ENCODE measurements around the gene ATP9A.
A peak's percentile ranks its signal among the peaks of the same experiment; 100 is the strongest.
"Not testable (repeated sequence)": the region's sequence is repeated elsewhere in the genome, so short reads cannot be mapped to it uniquely, and the experiment has no call there.

The ATP9A gene, protein sequence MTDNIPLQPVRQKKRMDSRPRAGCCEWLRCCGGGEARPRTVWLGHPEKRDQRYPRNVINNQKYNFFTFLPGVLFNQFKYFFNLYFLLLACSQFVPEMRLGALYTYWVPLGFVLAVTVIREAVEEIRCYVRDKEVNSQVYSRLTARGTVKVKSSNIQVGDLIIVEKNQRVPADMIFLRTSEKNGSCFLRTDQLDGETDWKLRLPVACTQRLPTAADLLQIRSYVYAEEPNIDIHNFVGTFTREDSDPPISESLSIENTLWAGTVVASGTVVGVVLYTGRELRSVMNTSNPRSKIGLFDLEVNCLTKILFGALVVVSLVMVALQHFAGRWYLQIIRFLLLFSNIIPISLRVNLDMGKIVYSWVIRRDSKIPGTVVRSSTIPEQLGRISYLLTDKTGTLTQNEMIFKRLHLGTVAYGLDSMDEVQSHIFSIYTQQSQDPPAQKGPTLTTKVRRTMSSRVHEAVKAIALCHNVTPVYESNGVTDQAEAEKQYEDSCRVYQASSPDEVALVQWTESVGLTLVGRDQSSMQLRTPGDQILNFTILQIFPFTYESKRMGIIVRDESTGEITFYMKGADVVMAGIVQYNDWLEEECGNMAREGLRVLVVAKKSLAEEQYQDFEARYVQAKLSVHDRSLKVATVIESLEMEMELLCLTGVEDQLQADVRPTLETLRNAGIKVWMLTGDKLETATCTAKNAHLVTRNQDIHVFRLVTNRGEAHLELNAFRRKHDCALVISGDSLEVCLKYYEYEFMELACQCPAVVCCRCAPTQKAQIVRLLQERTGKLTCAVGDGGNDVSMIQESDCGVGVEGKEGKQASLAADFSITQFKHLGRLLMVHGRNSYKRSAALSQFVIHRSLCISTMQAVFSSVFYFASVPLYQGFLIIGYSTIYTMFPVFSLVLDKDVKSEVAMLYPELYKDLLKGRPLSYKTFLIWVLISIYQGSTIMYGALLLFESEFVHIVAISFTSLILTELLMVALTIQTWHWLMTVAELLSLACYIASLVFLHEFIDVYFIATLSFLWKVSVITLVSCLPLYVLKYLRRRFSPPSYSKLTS

DNA sequence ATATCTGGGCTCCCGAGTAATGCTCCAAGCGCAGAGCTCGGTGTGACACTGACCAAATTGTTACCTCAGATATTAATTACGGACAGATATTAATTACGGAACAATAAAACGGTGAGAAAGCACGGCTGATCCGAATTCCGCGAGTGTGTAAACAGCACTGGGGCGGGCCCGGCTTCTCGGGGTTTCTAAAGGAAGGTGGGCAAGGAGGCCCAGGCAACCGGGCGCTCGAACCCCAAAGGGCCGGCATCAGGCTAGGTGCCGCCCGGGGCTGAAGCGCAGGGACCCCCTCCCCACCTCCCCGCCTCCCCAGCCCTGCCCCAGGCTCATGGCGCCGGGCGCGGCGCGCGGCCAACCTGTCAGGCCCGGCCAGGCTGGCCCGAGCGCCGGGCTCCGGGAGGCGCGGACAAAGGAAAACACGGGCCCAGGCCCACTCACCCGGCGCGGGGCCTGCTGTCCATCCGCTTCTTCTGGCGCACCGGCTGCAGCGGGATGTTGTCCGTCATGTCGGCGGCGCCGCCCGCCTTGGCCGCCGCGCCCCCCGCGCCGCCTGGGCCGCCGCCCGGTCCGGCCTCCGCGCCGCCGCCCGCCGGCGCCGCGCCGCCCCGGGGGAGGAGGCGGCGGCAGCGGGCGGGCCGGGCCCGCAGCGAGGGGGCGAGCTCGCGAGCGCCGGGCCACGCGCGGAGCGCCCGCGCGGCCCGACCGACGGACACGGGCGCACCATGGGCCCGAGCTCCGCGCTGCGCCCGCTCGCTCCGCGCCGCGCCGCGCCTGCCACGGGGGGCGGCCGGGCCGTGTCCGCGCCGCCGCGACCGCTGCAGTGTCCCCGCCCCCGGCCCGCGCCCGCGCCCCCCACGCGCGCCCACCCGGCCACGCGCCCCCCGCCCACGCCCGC is at the start of gene ATP9A:
ATP9A (minus strand) TSS at position 524 of the 892 bp plus-strand sequence; CDS start at position 503, 21 bp downstream.
- no peak for DNase-seq

DNA sequence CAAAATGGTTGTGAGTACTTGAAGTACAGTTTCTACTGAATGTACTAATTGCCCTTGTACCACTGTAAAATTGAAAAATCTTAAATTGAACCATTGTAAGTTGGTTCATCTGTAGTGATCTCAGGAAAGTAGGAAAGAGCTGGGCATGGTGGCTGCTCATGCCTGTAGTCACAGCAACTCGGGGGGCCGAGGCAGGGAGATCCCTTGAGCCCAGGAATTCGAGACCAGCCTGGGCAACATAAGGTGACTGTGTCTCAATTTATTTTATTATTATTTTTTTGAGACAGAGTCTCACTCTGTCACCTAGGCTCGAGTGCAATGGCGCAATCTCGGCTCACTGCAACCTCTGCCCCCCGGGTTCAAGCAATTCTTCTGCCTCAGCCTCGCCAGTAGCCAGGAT is 48.7 kb upstream of the ATP9A start:
- DNase-seq, result not testable (repeated sequence)

DNA sequence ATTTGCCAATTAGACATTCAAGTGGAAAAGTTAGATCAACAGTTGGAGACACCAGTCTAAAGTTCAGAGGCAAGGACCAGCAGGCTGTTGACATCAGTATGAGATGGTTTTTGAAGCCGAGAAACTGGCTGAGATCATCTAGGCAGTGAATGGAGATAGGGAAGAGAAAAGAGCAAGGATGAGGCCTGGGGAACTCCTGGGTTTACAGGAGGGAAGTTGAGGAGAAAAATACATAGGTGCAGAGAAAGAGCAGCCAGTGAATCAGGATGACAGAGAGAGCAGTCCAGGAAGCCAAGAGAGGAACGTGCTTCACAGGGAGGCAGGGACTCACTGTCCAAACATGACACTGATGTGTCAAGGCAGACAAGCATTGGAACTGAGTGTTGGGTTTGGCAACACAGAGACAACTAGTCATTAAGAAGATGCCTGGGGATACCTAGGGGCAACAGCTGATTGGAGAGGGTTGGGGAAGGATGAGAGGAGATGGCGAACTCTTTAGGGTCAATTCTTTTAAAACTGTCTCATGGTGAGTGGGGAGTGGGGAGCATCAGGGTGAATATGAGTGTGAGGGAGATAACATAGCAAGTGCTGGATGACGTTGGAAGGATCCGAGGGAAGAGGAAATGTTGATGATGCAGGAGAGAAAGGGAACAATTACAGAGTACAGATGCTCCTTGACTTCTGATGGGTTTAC is 47.3 kb upstream of the ATP9A start:
- DNase-seq, result no peak

GRCh38 chr20:51812861-51813260 is 44.7 kb upstream of the ATP9A start:
- DNase-seq, result no peak

DNA sequence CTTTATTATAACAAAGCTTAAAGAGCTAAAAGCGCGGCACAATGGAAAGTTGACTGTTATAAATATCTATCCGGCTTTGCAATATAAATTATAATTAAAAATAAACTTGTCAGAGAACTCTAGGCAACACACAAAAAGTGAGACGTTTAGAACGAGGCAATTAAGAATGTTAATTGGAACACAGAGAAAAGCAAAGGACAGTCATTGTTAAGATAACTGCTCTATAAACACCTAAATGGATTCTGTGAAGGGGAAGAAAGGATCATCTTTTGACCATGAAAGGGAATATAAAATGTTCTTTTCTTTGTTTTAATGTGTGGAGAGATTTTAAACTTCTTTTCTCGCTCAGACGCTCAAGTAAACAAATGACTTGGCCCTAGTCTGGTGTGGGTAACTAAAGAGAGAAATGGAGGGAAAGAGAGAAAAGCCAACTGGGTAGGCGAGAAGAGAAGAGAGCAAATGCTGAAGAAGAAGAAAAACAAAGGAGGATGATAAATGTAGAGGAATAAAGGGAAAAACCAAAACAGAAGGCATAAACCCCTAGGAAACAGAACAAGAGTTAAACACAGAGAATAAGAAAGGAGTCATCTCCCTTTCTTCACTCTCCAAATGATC is 43.4 kb upstream of the ATP9A start:
- DNase-seq, result no peak

GRCh38 chr20:51811042-51811355 is 42.8 kb upstream of the ATP9A start:
- DNase-seq, result no peak

- DNase-seq, result no peak
Observed at GRCh38 chr20:51810155-51811041, 42.2 kb upstream of the ATP9A start.

DNA sequence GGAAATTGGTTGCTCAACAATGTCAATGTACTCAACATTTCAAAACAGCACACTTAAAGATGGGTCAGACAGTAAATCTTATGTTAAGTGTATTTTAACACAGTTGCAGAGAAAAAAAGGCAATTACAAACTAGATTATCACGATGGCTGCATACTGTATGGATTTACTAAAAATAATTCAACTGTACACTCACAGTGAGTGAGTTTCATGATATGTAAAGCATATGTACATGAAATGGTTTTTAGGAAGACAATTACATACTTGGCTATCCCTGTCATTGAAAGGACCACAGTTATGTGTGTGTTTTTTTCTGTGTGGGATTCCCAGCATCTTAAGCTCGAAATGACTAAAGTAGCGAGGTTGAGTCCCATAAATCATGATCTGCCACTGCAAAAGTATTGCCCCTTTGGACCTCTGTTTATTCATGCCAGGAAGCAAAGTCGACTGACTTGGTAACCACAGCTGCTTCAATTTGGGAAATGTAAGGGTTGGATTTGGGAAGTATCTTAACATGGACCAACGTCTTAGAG is 39.6 kb upstream of the ATP9A start:
- no peak for DNase-seq

DNA sequence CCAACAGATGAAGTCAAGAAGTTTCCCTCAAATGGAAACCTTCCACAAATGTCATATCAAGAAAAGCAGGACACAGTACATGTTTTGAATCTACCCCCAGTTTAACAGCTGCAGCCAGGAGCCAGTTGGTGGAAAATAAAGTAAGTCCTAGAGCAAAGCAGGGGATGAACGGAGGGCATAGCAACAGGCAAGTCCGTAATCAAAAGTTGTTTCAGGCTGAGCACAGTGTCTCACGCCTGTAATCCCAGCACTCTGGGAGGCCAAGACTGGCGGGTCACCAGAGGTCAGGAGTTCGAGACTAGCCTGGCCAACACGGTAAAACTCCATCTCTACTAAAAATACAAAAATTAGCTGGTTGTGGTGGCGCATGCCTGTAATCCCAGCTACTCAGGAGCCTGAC is 36.6 kb upstream of the ATP9A start:
- DNase-seq, result no peak

DNA sequence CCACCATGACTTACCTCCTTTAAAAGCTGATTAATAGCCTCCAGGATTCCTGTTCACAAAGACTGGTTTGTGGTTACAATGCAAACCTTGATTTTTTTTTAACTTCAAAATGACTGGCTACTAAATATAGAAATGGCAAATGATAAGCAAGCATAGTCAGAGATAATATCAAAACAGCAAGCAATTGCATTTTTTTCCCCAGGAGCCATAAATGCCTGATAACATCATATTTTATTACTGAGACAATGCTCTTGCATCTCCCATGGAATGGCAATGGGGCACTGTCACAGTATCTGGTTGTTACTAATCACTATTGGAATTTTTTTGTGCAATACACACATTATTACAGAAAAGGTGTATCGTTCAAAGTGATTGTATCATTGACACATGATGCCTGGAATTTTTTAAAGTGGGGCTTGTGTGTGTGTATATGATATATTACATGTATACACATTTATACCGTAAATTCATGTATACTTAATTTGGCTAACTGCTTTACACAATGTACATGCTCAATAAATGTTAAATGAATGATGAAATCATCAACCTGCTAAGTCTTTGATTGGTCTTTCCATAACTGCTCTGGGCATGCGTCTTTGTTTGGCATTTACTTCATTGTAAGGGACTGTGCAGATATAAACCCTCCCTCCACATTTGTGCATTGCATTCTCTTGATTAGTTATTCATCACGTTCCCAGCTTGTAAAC is 35.1 kb upstream of the ATP9A start:
- no peak for DNase-seq

- DNase-seq, result no peak
Observed at GRCh38 chr20:51802170-51802751, 34.1 kb upstream of the ATP9A start, which contains the start of gene SALL4. SALL4 (minus strand) TSS chr20:51802521; CDS start chr20:51802408, 113 bp downstream.

DNA sequence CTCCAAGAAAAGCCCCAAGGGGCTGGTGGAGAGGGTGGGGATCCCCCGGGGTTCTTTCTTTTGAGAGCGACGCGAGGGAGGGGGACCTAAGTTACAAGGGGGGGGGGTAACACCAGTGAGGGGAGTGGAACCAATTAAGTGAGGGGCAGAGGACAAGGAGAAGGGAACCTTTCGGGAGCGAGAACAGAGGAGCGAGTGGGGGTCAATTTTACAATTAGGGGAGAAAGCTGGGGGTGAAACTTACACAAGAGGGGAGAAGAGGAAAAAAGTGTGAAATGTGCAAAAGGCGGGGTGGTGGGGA is 33.6 kb upstream of the ATP9A start:
- DNase-seq, result no peak

GRCh38 chr20:51801122-51801822 is 33.1 kb upstream of the ATP9A start:
- DNase-seq, result no peak

DNA sequence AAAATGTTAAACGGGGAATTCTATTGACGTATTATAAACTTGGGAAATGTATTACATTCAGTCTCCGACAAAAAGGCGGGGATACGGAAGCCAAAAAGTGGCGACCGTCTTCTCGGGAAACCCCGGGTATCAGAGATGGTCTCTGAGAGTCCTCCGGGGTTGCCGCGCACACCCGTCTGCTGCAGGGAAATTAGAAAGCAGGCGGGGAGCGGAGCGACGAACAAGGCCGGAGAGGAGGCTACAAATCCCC is 32.6 kb upstream of the ATP9A start:
- DNase-seq, result no peak

GRCh38 chr20:51800060-51800871 is 32.1 kb upstream of the ATP9A start:
- DNase-seq, result peak; percentile 32

- no peak for DNase-seq
Observed at GRCh38 chr20:51799401-51799860, 31.2 kb upstream of the ATP9A start.

DNA sequence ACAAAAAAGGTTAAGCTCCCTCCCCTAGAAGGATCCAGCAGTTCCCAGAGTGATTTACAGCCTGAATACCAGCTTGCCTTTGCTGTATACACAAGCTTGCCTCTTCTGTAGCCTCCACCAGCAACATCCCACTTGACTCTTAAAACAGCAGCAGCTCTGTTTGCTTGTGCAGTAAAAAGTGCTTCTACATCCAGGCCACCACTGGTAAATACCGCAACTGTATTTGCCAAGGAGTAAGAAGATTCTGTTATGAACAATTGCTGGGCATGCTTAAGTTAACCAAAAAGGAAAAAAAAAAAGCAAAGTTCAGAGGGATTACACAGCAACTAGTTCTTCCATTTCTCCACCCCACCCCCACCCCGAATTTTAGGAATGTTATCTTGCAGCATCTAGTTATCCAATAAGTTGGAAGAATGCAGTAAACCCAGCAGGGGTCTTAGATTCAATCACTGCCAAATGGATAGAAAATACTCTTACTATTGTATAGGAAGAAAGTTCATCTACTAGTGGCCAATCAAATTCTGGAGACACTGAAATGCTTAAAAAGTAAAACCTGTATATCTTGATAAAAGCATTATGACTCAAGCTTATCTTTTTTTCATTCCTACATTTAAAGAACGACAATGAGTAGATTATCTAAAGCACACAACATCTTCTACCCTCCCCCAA is 29.3 kb upstream of the ATP9A start:
- no peak for DNase-seq

All from activated effector memory CD4-positive, alpha-beta T cell treated with Interleukin-2 at 50 U/mL for 16 hours (primary cell).